ENCODE measurements around the gene RREB1.

The RREB1 gene

GRCh38 chr6:7107578-7108195, at the start of gene RREB1:
Gene RREB1, plus strand, starts transcription at chr6:7107961. Its CDS starts 73,951 bp downstream, at chr6:7181912.
- TF ChIP-seq CTCF (IDR thresholded peaks at IDR 0.05; ENCODE audit: control insufficient read depth, extremely low read depth, insufficient read depth): no peak
- no peak for DNase-seq (ENCODE audit: low read depth)
- H3K4me3 ChIP-seq (ENCODE audit: low read depth, low read length): peak within 1 kb of the TSS; percentile 92

- DNase-seq (ENCODE audit: low read depth): no peak
- TF ChIP-seq CTCF (IDR thresholded peaks at IDR 0.05; ENCODE audit: control insufficient read depth, extremely low read depth, insufficient read depth): no peak
- no peak overlapping the region for H3K4me3 ChIP-seq (ENCODE audit: low read depth, low read length)
Observed at GRCh38 chr6:7058250-7058923, 49.4 kb upstream of the RREB1 start.

- H3K4me3 ChIP-seq (ENCODE audit: low read depth, low read length): no peak overlapping the region
- no peak for TF ChIP-seq CTCF (IDR thresholded peaks at IDR 0.05; ENCODE audit: control insufficient read depth, extremely low read depth, insufficient read depth)
Observed at GRCh38 chr6:7060769-7061516, 46.8 kb upstream of the RREB1 start.

GRCh38 chr6:7062451-7063162, 45.2 kb upstream of the RREB1 start:
- H3K4me3 ChIP-seq (ENCODE audit: low read depth, low read length): no peak overlapping the region
- no peak for DNase-seq (ENCODE audit: low read depth)
- TF ChIP-seq CTCF (IDR thresholded peaks at IDR 0.05; ENCODE audit: control insufficient read depth, extremely low read depth, insufficient read depth): no peak

More at GRCh38 chr6:7060769-7061516, 46.8 kb upstream of the RREB1 start:
- peak; percentile 59 for DNase-seq (ENCODE audit: low read depth)

- DNase-seq (ENCODE audit: low read depth): no peak
- H3K4me3 ChIP-seq (ENCODE audit: low read depth, low read length): no peak overlapping the region
- no peak for TF ChIP-seq CTCF (IDR thresholded peaks at IDR 0.05; ENCODE audit: control insufficient read depth, extremely low read depth, insufficient read depth)
Observed at GRCh38 chr6:7067305-7067704, 40.5 kb upstream of the RREB1 start.

GRCh38 chr6:7071405-7071804, 36.4 kb upstream of the RREB1 start:
- H3K4me3 ChIP-seq (ENCODE audit: low read depth, low read length): no peak overlapping the region
- no peak for DNase-seq (ENCODE audit: low read depth)
- TF ChIP-seq CTCF (IDR thresholded peaks at IDR 0.05; ENCODE audit: control insufficient read depth, extremely low read depth, insufficient read depth): no peak
